ENCODE data around the gene OPRPN.

Gene OPRPN

GRCh38 chr4:70371987-70372386 lies 25.8 kb upstream of the OPRPN start:
- DNase-seq (ENCODE audit: low spot score): no peak
- Histone ChIP-seq H3K27ac (no peak overlapping the region), H3K4me3 (no peak overlapping the region)
- no peak for TF ChIP-seq CTCF (IDR thresholded peaks at IDR 0.05)

DNA sequence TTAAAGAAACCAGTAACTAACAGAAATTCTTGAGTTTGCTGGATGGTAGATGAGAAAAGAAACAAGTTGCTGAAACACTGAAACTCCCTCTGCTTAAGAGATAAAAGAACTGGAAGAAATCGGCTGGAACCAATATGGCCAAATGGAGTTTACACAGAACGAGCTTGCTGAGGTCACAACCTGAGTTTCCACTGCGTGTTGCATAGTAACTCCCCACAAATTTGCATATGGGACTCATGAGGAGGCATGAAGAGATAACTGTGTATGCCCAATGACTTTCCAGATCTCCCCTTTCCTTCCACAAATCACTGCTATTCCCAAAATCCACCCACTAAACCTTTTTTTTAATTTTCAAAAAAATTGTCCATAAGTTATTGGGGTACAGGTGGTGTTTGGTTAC lies 25.0 kb upstream of the OPRPN start:
- TF ChIP-seq CTCF (IDR thresholded peaks at IDR 0.05): no peak
- H3K27ac ChIP-seq: no peak overlapping the region
- H3K4me3 ChIP-seq: no peak overlapping the region
- no peak for DNase-seq (ENCODE audit: low spot score)

DNA sequence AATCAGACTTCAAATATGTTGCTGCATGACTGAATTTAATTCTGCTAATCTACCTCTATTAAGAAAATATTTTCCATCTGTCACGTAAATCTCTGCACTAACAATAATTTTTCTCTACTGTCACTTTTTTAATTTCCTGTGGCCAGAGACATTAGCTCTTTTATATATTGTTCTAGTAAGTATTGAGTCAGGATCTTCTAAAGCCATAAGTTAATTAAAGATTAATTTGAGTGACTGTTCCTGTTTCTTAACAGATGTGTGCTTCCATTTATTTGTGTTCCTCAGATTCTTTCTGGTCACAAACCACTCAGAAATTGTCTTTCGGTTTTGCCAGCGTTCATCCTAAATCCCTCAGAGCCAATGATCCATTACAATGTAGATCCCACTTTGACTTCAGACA lies 17.2 kb upstream of the OPRPN start:
- TF ChIP-seq CTCF (IDR thresholded peaks at IDR 0.05): no peak
- Histone ChIP-seq H3K4me3 (no peak overlapping the region), H3K27ac (no peak overlapping the region)
- DNase-seq (ENCODE audit: low spot score): no peak

DNA sequence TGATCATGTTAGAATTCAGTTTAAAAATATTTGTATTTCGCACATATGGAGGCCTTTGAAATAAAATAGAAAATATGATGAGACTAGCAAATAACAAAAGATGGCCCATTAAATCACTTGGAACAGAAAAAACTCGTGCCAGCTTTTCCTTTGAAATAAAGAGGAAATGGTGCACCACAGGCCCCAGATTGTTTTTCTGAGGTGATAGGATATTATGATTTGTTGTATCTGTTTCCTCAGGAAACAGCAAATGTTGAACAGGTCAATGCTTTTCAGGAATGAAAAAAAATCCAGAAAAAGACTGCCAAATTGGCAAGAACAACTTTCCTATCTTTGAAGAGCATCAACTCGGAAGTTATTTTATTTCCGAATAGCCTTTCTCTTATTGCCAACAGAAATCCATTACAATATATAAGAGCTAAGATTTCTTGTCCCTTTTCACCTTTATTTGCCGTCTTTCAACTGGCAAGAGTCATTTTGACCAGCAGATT lies 15.0 kb upstream of the OPRPN start, which contains the start of gene SMR3B:
TSS of gene SMR3B (plus strand) at position 441 of the 491 bp plus-strand sequence. CDS start 1,380 bp downstream, outside the sequence.
- Histone ChIP-seq H3K4me3 (no peak within 1 kb of the TSS), H3K27ac (no peak within 1 kb of the TSS)
- TF ChIP-seq CTCF (IDR thresholded peaks at IDR 0.05): no peak
- DNase-seq (ENCODE audit: low spot score): no peak

- no peak for DNase-seq (ENCODE audit: low spot score)
These were observed 5.5 kb upstream of the OPRPN start for GRCh38 chr4:70392057-70392776.

DNA sequence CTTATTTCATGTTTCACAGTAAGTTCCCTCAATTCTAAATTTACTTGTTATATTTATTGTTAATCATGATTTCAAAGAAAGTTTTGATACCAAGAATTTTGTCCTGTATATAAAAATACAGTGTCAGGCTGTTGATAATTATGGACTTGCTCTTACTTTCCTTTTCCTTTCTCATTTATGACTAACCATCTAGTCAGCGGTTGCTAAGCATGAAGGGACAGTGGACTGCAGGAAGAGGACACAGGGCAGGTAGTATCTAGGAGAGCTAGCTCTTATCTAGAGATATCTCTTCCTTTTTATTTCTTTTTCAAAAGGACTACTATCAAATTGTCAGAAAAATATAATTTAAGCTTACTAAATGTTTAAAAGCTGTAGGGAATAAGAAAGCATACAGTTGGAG lies 1.6 kb downstream of the OPRPN start:
- TF ChIP-seq CTCF (IDR thresholded peaks at IDR 0.05): no peak
- DNase-seq (ENCODE audit: low spot score): no peak
- Histone ChIP-seq H3K27ac (no peak overlapping the region), H3K4me3 (no peak overlapping the region)

More at GRCh38 chr4:70392057-70392776, 5.5 kb upstream of the OPRPN start:
- H3K4me3 ChIP-seq: no peak overlapping the region
- no peak for TF ChIP-seq CTCF (IDR thresholded peaks at IDR 0.05)
- H3K27ac ChIP-seq: no peak overlapping the region

GRCh38 chr4:70402762-70403161 lies 5.0 kb downstream of the OPRPN start:
- Histone ChIP-seq H3K4me3 (no peak overlapping the region), H3K27ac (no peak overlapping the region)
- TF ChIP-seq CTCF (IDR thresholded peaks at IDR 0.05): no peak
- DNase-seq (ENCODE audit: low spot score): no peak

All from coronary artery (tissue), 2 donors.